ENCODE measurements around the gene ATXN2L.
"Not testable (repeated sequence)": the region's sequence is repeated elsewhere in the genome, so short reads cannot be mapped to it uniquely, and the experiment has no call there.

ATXN2L gene

GRCh38 chr16:28822520-28823290, at the start of gene ATXN2L:
TSS of gene ATXN2L (plus strand) at chr16:28822999. CDS start at chr16:28823260, 261 bp downstream.
- peak; percentile 93 for DNase-seq

GRCh38 chr16:28781697-28782096, 41.1 kb upstream of the ATXN2L start:
- DNase-seq: not testable (repeated sequence)

- DNase-seq: not testable (repeated sequence)
Measured at GRCh38 chr16:28782357-28782756, 40.4 kb upstream of the ATXN2L start.

- DNase-seq: peak; percentile 77
Measured at GRCh38 chr16:28802235-28803019, 20.4 kb upstream of the ATXN2L start.

GRCh38 chr16:28807445-28808120, 15.2 kb upstream of the ATXN2L start:
- not testable (repeated sequence) for DNase-seq

- DNase-seq: no peak
Measured at GRCh38 chr16:28820016-28820415, 2.8 kb upstream of the ATXN2L start.

- DNase-seq: not testable (repeated sequence)
Measured at GRCh38 chr16:28820546-28820945, 2.3 kb upstream of the ATXN2L start.

- DNase-seq: no peak
Measured at GRCh38 chr16:28821874-28822519, 802 bp upstream of the ATXN2L start.

- no peak for DNase-seq
Measured at GRCh38 chr16:28823291-28823872, 583 bp downstream of the ATXN2L start.

- DNase-seq: peak; percentile 97
Measured at GRCh38 chr16:28823873-28824716, 1.3 kb downstream of the ATXN2L start.

GRCh38 chr16:28824717-28824973, 1.8 kb downstream of the ATXN2L start:
- no peak for DNase-seq

GRCh38 chr16:28826141-28826540, 3.3 kb downstream of the ATXN2L start:
- no peak for DNase-seq

GRCh38 chr16:28829747-28830146, 6.9 kb downstream of the ATXN2L start:
- no peak for DNase-seq

- DNase-seq: no peak
Measured at GRCh38 chr16:28830531-28830930, 7.7 kb downstream of the ATXN2L start.

- DNase-seq: no peak
Measured at GRCh38 chr16:28834349-28834748, 11.6 kb downstream of the ATXN2L start.

- no peak for DNase-seq
Measured at GRCh38 chr16:28834873-28835863, 12.4 kb downstream of the ATXN2L start.

- DNase-seq: no peak
Measured at GRCh38 chr16:28835864-28836760, 13.3 kb downstream of the ATXN2L start.

GRCh38 chr16:28836761-28837064, 13.9 kb downstream of the ATXN2L start:
- DNase-seq: no peak

- no peak for DNase-seq
Measured at GRCh38 chr16:28837672-28838557, 15.1 kb downstream of the ATXN2L start.

Data from CD4-positive, alpha-beta T cell treated with Interleukin-15 for 1 hour (primary cell).